Parietal lobe (tissue), 1 donor: ENCODE measurements around the gene SDC4. TPM values are rescaled to one million over a fixed set of nuclear protein-coding genes. Genes with fewer than 3 reads are reported as not detected.

ENCODE experiments used
- total RNA-seq: library from RNA; depleted of rRNA; stranded (reverse); fragments of >200 nt; gene quantifications from one replicate; pipeline ENCODE4 v1.2.3, GENCODE V29; 2014

Gene SDC4
- 0.94 TPM for total RNA-seq

GRCh38 chr20:45347936-45348778 is at the start of gene SDC4:
TSS of gene SDC4 (minus strand) at chr20:45348424. CDS start at chr20:45348384, 40 bp downstream.

GRCh38 chr20:45378191-45378590 is 30.0 kb upstream of the SDC4 start, which contains the start of gene TP53TG5:
TSS of gene TP53TG5 (minus strand) at chr20:45378325. CDS start at chr20:45378236, 89 bp downstream.

GRCh38 chr20:45362804-45363610 is 14.8 kb upstream of the SDC4 start, which contains the start of gene SYS1:
TSS of gene SYS1 (plus strand) at chr20:45363156. CDS start at chr20:45363532, 376 bp downstream.

GRCh38 chr20:45308117-45308778 is 40.0 kb downstream of the SDC4 start, which contains the start of gene MATN4:
TSS of gene MATN4 (minus strand) at chr20:45308299. CDS start at chr20:45305582, 2,717 bp downstream.

GRCh38 chr20:45306431-45306982 is 41.7 kb downstream of the SDC4 start, which contains the start of gene RBPJL:
TSS of gene RBPJL (plus strand) at chr20:45306840. CDS start at chr20:45306923, 83 bp downstream.

Other genes starting within 250 kb of the SDC4 start
- gene KCNS1, start 247.3 kb downstream of the SDC4 start, total RNA-seq = 1.6 TPM
- not detected for gene WFDC5, start 233.2 kb downstream of the SDC4 start, total RNA-seq
- not detected for gene WFDC12, start 224.0 kb downstream of the SDC4 start, total RNA-seq
- gene PI3, start 173.5 kb downstream of the SDC4 start, total RNA-seq = not detected
- gene SEMG1, start 141.4 kb downstream of the SDC4 start, total RNA-seq = not detected
- not detected for gene SEMG2, start 127.1 kb downstream of the SDC4 start, total RNA-seq
- gene SLPI, start 93.9 kb downstream of the SDC4 start, total RNA-seq = not detected
- not detected for gene RBPJL, start 41.6 kb downstream of the SDC4 start, total RNA-seq
- not detected for gene MATN4, start 40.1 kb downstream of the SDC4 start, total RNA-seq
- gene SYS1, start 14.7 kb upstream of the SDC4 start, total RNA-seq = 39.1 TPM
- 1.9 TPM for gene TP53TG5, start 29.9 kb upstream of the SDC4 start, total RNA-seq
- 13.1 TPM for gene DBNDD2, start 59.9 kb upstream of the SDC4 start, total RNA-seq
- 27.2 TPM for gene PIGT, start 67.7 kb upstream of the SDC4 start, total RNA-seq
- gene WFDC2, start 121.3 kb upstream of the SDC4 start, total RNA-seq = 4.4 TPM
- gene SPINT3, start 167.2 kb upstream of the SDC4 start, total RNA-seq = not detected
- not detected for gene WFDC6, start 191.1 kb upstream of the SDC4 start, total RNA-seq
- not detected for gene EPPIN, start 199.0 kb upstream of the SDC4 start, total RNA-seq
- not detected for gene WFDC8, start 230.9 kb upstream of the SDC4 start, total RNA-seq